ENCODE results near the gene MESP2. TPM values are rescaled to one million over a fixed set of nuclear protein-coding genes. Genes with fewer than 3 reads are reported as not detected.

MESP2 gene
- total and polyA plus RNA-seq, 9 of the 15 experiments (the other 6 are each of a cell fraction or from before 2014, with no cell fraction given): 0.08 to 0.82 (median 0.37) TPM

DNA sequence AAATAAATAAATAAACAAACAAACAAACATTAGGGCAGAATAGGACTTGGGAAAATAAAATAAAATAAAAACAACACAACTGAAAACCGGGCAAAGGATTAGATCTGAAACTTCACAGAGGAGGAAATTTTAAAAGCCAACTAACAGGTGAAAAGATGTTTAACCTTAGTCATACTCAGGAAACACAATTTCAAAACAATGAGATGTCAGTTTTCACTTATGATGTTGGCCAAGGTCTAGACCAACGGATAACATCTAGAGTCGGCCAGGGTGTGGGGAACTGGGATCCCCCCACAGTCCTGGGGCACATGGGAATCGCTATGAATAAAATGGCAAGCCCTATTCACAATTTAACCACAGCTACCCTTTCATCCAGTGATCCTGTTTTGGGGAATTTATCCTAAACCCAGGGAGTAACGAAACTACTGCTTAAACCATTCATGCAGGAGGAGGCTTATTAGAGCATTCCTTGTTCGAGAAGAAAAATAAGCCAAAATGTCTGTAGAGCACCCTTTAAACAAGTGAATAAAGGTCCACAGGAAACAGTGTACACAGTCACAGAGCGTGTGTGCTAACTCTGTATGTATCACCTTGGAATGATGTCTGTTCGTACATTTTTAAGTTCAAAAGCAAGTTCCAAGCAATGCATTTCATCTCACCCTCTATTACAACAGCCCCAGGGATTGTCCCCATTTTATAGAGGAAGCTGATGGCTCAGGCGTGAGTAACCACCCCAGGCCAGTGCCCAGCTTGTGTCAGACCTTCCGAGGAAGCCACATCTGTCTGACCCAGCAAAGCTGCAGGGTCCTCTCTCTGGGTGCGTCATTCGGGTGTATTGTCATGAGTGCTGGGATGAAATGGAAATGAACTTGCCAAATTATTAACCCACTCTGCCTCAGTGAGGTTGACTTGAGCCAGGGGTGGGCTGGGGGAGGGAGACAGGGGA is 44.8 kb downstream of the MESP2 start:
- Histone ChIP-seq H3K9me3 (replicated peaks; ENCODE audit: control insufficient read depth, insufficient read depth, low read depth, low read length) (no peaks in the 10 kb centered on the region), H3K4me1 (replicated peaks in 1 of 2; ENCODE audit: control insufficient read depth in 2 of 2, insufficient read depth in 2 of 2, low read length in 2 of 2) (peaks cover 3 to 9% of the 10 kb centered on the region in 2 experiments; a peak in 2 of 5 replicates), H3K27ac (ENCODE audit: extremely low read depth, low read depth, low read length) (peak overlapping the region; percentile 58; the same call in 2 of the 3 replicates), H3K4me3 (no peak overlapping the region), H3K4me2 (ENCODE audit: insufficient read depth, low read length) (peak overlapping the region; percentile 32), H4K20me1 (replicated peaks; ENCODE audit: control insufficient read depth, insufficient read depth, low read length) (no peaks in the 10 kb centered on the region), H3K9me1 (ENCODE audit: control insufficient read depth, insufficient read depth, low read length) (no peaks in the 10 kb centered on the region), H3K9ac (ENCODE audit: insufficient read depth in 1 of 2, low read depth in 2 of 2, low read length in 2 of 2) (no peak overlapping the region; a peak in 1 of 4 replicates), H3K36me3 (ENCODE audit: control insufficient read depth, insufficient read depth, low read length) (no peaks in the 10 kb centered on the region), H2AFZ (ENCODE audit: low read depth, low read length) (peak overlapping the region; percentile 83), H3K79me2 (ENCODE audit: control insufficient read depth, insufficient read depth, low read length) (no peaks in the 10 kb centered on the region), H3K27me3 (ENCODE audit: control insufficient read depth in 2 of 2, insufficient read depth in 2 of 2, low read length in 2 of 2) (no peaks in the 10 kb centered on the region)
- BruUV-seq (replicated peaks): no TSS peak
- ChIA-PET POLR2A (interaction anchor here (0.6 kb wide), 1 partner anchor 580 kb away, joined by 3 read pairs; no protein-coding TSS in a partner anchor), CTCF (ENCODE audit: low intra/inter-chr PET ratio) (no interaction called here)
- peak in 1 of 4 experiments; percentile 40 for DNase-seq (ENCODE audit: extremely low read depth in 1 of 4, low spot score in 3 of 4)
- WGBS (ENCODE audit: insufficient coverage, low coverage, missing lambda C conversion rate): 27% methylated on average over 12 of the region's 12 CpGs
- intact Hi-C loops (cut with micrococcal nuclease): loop anchor here (5.0 kb wide), 1 partner anchor 59 kb away; no protein-coding TSS in a partner anchor
- in situ Hi-C loops (cut with MboI): no loop called here
- peak; percentile 66 for ATAC-seq
- no peak for FAIRE-seq
- TF ChIP-seq CREM (IDR thresholded peaks at IDR 0.05; ENCODE audit: low read depth): no peak
- peak; percentile 77 for TF ChIP-seq C11orf30 (IDR thresholded peaks at IDR 0.05; ENCODE audit: low read depth)
- peak; percentile 54 for TF ChIP-seq ARID1B (IDR thresholded peaks at IDR 0.05)
- no peak for TF ChIP-seq PRPF4 (IDR thresholded peaks at IDR 0.05; ENCODE audit: insufficient read depth, low read depth, low read length, poor library complexity, severe bottlenecking)
- peak; percentile 36; the same call in 1 of the 2 replicates for TF ChIP-seq MYC (IDR thresholded peaks at IDR 0.05; ENCODE audit: low read depth, low read length)
- no peak for TF ChIP-seq MYC (CRISPR knock-in tag; IDR thresholded peaks at IDR 0.05; ENCODE audit: borderline replicate concordance, low read depth)
- peak; percentile 57 for TF ChIP-seq SMARCE1 (IDR thresholded peaks at IDR 0.05)
- no peak for TF ChIP-seq JUNB (CRISPR knock-in tag; conservative IDR thresholded peaks at IDR 0.05)
- no peak for TF ChIP-seq MTA1 (IDR thresholded peaks at IDR 0.05; ENCODE audit: borderline replicate concordance)
- TF ChIP-seq, protein P1, sequence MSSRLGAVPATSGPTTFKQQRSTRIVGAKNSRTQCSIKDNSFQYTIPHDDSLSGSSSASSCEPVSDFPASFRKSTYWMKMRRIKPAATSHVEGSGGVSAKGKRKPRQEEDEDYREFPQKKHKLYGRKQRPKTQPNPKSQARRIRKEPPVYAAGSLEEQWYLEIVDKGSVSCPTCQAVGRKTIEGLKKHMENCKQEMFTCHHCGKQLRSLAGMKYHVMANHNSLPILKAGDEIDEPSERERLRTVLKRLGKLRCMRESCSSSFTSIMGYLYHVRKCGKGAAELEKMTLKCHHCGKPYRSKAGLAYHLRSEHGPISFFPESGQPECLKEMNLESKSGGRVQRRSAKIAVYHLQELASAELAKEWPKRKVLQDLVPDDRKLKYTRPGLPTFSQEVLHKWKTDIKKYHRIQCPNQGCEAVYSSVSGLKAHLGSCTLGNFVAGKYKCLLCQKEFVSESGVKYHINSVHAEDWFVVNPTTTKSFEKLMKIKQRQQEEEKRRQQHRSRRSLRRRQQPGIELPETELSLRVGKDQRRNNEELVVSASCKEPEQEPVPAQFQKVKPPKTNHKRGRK (tag; IDR thresholded peaks at IDR 0.05): no peak
- peak in 1 of 2 experiments; percentile 32; a peak in 1 of 4 replicates for TF ChIP-seq TRIM24 (IDR thresholded peaks at IDR 0.05)
